Subcutaneous abdominal adipose tissue (tissue), 5 donors: Measurements from ENCODE around the gene TMEM225B.
"Not testable (repeated sequence)": the region's sequence is repeated elsewhere in the genome, so short reads cannot be mapped to it uniquely, and the experiment has no call there.

Experiments used
- H3K27ac ChIP-seq: one replicate; pipeline ENCODE4 v1.7.0; 2013; ENCODE audit warnings: low read depth, mild to moderate bottlenecking, inconsistent platforms, low read length, moderate library complexity
- H3K27me3 ChIP-seq, 5 donors: one replicate each; pipeline ENCODE4 v1.7.0; 2013; ENCODE audit warnings: low read length in 5 of 5, inconsistent platforms in 1 of 5; ENCODE audit not compliant: control insufficient read depth in 5 of 5, insufficient read depth in 4 of 5
- H3K36me3 ChIP-seq, 5 donors: one replicate each; pipeline ENCODE4 v1.7.0; 2013; ENCODE audit warnings: low read length in 5 of 5; ENCODE audit not compliant: control insufficient read depth in 5 of 5, insufficient read depth in 5 of 5
- H3K4me1 ChIP-seq, 5 donors: one replicate each; pipeline ENCODE4 v1.7.0; 2013; ENCODE audit warnings: low read length in 5 of 5, mild to moderate bottlenecking in 3 of 5, moderate library complexity in 1 of 5; ENCODE audit not compliant: control insufficient read depth in 5 of 5, insufficient read depth in 5 of 5
- H3K4me3 ChIP-seq, 5 donors: one replicate each; pipeline ENCODE4 v1.7.0; 2013; ENCODE audit warnings: low read length in 5 of 5, low read depth in 1 of 5
- H3K9ac ChIP-seq, 5 donors: one replicate each; pipeline ENCODE4 v1.7.0; 2013; ENCODE audit warnings: low read length in 5 of 5, mild to moderate bottlenecking in 4 of 5, moderate library complexity in 3 of 5
- H3K9me3 ChIP-seq, 5 donors: one replicate each; pipeline ENCODE4 v1.7.0; 2013; ENCODE audit warnings: low read length in 5 of 5; ENCODE audit not compliant: control insufficient read depth in 5 of 5
- donor health status: healthy.
- donor health status: healthy.
- donor health status: healthy.
- donor health status: healthy.
- donor health status: healthy.

Gene TMEM225B

GRCh38 chr7:99559175-99559915, 38.7 kb upstream of the TMEM225B start:
- Histone ChIP-seq H3K4me3 (peak overlapping the region; percentile 75 to 95 (median 90)), H3K9me3 (no peaks in the 10 kb centered on the region), H3K27me3 (no peaks in the 10 kb centered on the region), H3K4me1 (peaks cover 2 to 36% (median 27%) of the 10 kb centered on the region in 5 donors), H3K27ac (peak overlapping the region; percentile 97), H3K36me3 (peaks cover 20 to 47% (median 40%) of the 10 kb centered on the region in 5 donors), H3K9ac (peak overlapping the region; percentile 94 to 100 (median 99))

GRCh38 chr7:99560834-99561736, 37.0 kb upstream of the TMEM225B start:
- Histone ChIP-seq H3K4me1 (peaks cover 2 to 36% (median 27%) of the 10 kb centered on the region in 5 donors), H3K9ac (peak overlapping the region in 4 of 5 donors; percentile 1 to 21 (median 10)), H3K36me3 (peaks cover 30 to 57% (median 52%) of the 10 kb centered on the region in 5 donors), H3K9me3 (no peaks in the 10 kb centered on the region), H3K4me3 (no peak overlapping the region), H3K27me3 (no peaks in the 10 kb centered on the region), H3K27ac (peak overlapping the region; percentile 69)

- H3K9ac ChIP-seq: peak overlapping the region in 2 of 5 donors; percentile 1 to 29
- peaks cover 30 to 62% (median 55%) of the 10 kb centered on the region in 5 donors for H3K36me3 ChIP-seq
- peaks cover 2 to 36% (median 27%) of the 10 kb centered on the region in 5 donors for H3K4me1 ChIP-seq
Observed at GRCh38 chr7:99561737-99562051, 36.4 kb upstream of the TMEM225B start.

GRCh38 chr7:99562114-99562784, 35.8 kb upstream of the TMEM225B start:
- Histone ChIP-seq H3K36me3 (peaks cover 30 to 62% (median 55%) of the 10 kb centered on the region in 5 donors), H3K4me1 (peaks cover 2 to 31% (median 25%) of the 10 kb centered on the region in 5 donors), H3K9me3 (no peaks in the 10 kb centered on the region), H3K27ac (peak overlapping the region; percentile 69), H3K9ac (peak overlapping the region in 3 of 5 donors; percentile 20 to 69 (median 29)), H3K27me3 (no peaks in the 10 kb centered on the region), H3K4me3 (no peak overlapping the region)

More at GRCh38 chr7:99561737-99562051, 36.4 kb upstream of the TMEM225B start:
- Histone ChIP-seq H3K27ac (peak overlapping the region; percentile 69), H3K27me3 (no peaks in the 10 kb centered on the region), H3K4me3 (no peak overlapping the region), H3K9me3 (no peaks in the 10 kb centered on the region)

- Histone ChIP-seq H3K36me3 (peaks cover 30 to 62% (median 55%) of the 10 kb centered on the region in 5 donors), H3K4me3 (no peak overlapping the region), H3K9ac (peak overlapping the region in 2 of 5 donors; percentile 20 to 69), H3K27me3 (no peaks in the 10 kb centered on the region), H3K9me3 (no peaks in the 10 kb centered on the region), H3K27ac (peak overlapping the region; percentile 69), H3K4me1 (peaks cover 0 to 26% (median 19%) of the 10 kb centered on the region in 5 donors)
Observed at GRCh38 chr7:99562832-99563231, 35.2 kb upstream of the TMEM225B start.

- Histone ChIP-seq H3K36me3 (peaks cover 30 to 64% (median 56%) of the 10 kb centered on the region in 5 donors), H3K9ac (no peak overlapping the region), H3K4me1 (peaks cover 0 to 22% (median 15%) of the 10 kb centered on the region in 5 donors), H3K27ac (peak overlapping the region; percentile 44), H3K9me3 (no peaks in the 10 kb centered on the region), H3K4me3 (no peak overlapping the region), H3K27me3 (no peaks in the 10 kb centered on the region)
Observed at GRCh38 chr7:99563650-99564049, 34.4 kb upstream of the TMEM225B start.

- H3K4me1 ChIP-seq, H3K4me3 ChIP-seq, H3K9ac ChIP-seq, H3K27ac ChIP-seq, H3K27me3 ChIP-seq, H3K9me3 ChIP-seq: not testable (repeated sequence)
- H3K36me3 ChIP-seq: peaks cover 52 to 81% (median 56%) of the 10 kb centered on the region in 5 donors
Observed at GRCh38 chr7:99568770-99569169, 29.3 kb upstream of the TMEM225B start.

GRCh38 chr7:99571768-99572167, 26.3 kb upstream of the TMEM225B start:
- Histone ChIP-seq H3K36me3 (peaks cover 30 to 54% (median 43%) of the 10 kb centered on the region in 5 donors), H3K27me3 (no peaks in the 10 kb centered on the region), H3K4me1 (no peaks in the 10 kb centered on the region), H3K9ac (no peak overlapping the region), H3K27ac (no peak overlapping the region), H3K9me3 (no peaks in the 10 kb centered on the region), H3K4me3 (no peak overlapping the region)

- Histone ChIP-seq H3K9me3 (no peaks in the 10 kb centered on the region), H3K36me3 (peaks cover 30 to 54% (median 43%) of the 10 kb centered on the region in 5 donors), H3K4me3 (no peak overlapping the region), H3K4me1 (no peaks in the 10 kb centered on the region), H3K9ac (peak overlapping the region in 1 of 5 donors; percentile 28), H3K27ac (no peak overlapping the region), H3K27me3 (no peaks in the 10 kb centered on the region)
Observed at GRCh38 chr7:99573257-99573656, 24.8 kb upstream of the TMEM225B start.
